Gastrocnemius medialis (tissue), 4 donors: ENCODE measurements around the gene TAF11.

Experiments
- POLR2A ChIP-seq, 2 donors: fragments of 450-650 bp; IDR thresholded peaks; one replicate each; pipeline ENCODE4 v1.6.1; 2017; ENCODE audit warnings: antibody characterized with exemption in 2 of 2, mild to moderate bottlenecking in 2 of 2, moderate library complexity in 2 of 2
- TF ChIP-seq, protein P1 (sequence below), 5 experiments: fragments of 450-650 bp in 3 of 5; fragments of 200-600 bp in 2 of 5; sonication (generic) in 2 of 5; IDR thresholded peaks in 4 of 5; conservative IDR thresholded peaks in 1 of 5; 1 replicate in 4 of 5; 2 replicates in 1 of 5; pipeline ENCODE4 v1.5.1; 2016 to 2019; ENCODE audit warnings: antibody characterized with exemption in 5 of 5, mild to moderate bottlenecking in 3 of 5, moderate library complexity in 3 of 5

GRCh38 chr6:34934516-34934915 is 46.7 kb upstream of the TAF11 start:
- TF ChIP-seq POLR2A (IDR thresholded peaks at IDR 0.05): no peak
- TF ChIP-seq, protein P1, sequence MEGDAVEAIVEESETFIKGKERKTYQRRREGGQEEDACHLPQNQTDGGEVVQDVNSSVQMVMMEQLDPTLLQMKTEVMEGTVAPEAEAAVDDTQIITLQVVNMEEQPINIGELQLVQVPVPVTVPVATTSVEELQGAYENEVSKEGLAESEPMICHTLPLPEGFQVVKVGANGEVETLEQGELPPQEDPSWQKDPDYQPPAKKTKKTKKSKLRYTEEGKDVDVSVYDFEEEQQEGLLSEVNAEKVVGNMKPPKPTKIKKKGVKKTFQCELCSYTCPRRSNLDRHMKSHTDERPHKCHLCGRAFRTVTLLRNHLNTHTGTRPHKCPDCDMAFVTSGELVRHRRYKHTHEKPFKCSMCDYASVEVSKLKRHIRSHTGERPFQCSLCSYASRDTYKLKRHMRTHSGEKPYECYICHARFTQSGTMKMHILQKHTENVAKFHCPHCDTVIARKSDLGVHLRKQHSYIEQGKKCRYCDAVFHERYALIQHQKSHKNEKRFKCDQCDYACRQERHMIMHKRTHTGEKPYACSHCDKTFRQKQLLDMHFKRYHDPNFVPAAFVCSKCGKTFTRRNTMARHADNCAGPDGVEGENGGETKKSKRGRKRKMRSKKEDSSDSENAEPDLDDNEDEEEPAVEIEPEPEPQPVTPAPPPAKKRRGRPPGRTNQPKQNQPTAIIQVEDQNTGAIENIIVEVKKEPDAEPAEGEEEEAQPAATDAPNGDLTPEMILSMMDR (IDR thresholded peaks at IDR 0.05 in 4 of 5, conservative IDR thresholded peaks at IDR 0.05 in 1 of 5): no peak
